ENCODE data around the gene SPATA31C1.
"Not testable (repeated sequence)": the region's sequence is repeated elsewhere in the genome, so short reads cannot be mapped to it uniquely, and the experiment has no call there.

SPATA31C1 gene

DNA sequence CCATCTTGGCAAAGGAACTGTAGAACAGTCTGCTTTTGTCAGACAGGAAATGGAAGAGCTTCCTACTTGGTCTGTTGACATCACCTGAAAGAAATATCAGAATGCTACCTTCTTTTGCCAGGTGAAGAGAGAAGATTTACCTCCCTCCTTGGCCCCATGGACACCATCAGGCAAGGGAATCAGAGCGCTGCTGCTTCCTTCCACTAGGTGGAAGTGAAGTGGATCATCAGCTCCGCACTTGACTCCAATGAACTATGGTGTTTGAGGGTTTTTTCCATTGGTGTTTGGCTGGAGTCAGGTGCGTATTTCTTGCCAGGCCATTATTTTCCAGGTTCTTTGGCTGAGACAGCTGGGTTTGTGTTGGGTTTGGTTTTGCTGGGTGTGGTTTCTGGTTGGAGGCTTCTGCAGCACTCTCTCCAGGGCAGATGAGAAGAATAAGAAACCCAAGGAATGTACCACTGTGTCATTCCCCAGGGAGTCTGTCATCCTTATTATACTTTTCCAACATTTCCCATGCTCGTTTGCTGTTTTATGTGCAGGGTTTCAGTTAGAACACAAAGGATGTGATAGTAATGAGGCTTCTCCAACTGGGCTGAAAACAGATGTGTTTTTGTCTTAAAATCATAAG, 22.6 kb upstream of the SPATA31C1 start:
- TF ChIP-seq TAF1 (IDR thresholded peaks at IDR 0.05; ENCODE audit: low read depth, low read length) (no peak), POU2F2 (IDR thresholded peaks at IDR 0.05; ENCODE audit: low read depth, low read length) (no peak), POLR2A (IDR thresholded peaks at IDR 0.05; ENCODE audit: low read depth, low read length) (no peak), POLR2AphosphoS5 (IDR thresholded peaks at IDR 0.05; ENCODE audit: low read depth, low read length) (no peak), SPI1 (IDR thresholded peaks at IDR 0.05; ENCODE audit: low read depth, low read length) (no peak), PAX5 (IDR thresholded peaks at IDR 0.05; ENCODE audit: insufficient read depth, low read length, severe bottlenecking) (no peak)
- DNase-seq (ENCODE audit: insufficient read length, low spot score) (no peak), FAIRE-seq (no peak)

DNA sequence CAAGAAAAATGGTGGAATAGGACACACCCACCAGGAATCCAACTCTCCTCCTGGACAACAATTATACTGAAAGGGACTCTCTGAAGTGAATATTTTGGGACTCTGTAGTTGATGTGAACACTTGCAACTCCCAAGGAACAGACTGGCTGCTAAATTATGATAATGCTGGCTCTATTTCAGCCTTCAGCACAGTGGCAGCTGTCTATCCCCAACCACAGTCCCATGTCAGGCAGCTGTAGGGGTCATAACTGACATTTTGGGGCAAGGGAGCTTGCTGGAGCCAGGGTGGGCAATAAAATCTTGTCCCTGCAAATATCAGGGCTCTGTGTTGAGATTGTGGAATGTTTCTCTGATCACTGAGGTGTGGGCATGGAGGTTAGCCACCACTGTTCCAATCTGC, 20.9 kb upstream of the SPATA31C1 start:
- FAIRE-seq, result no peak
- no peak for TF ChIP-seq POU2F2 (IDR thresholded peaks at IDR 0.05; ENCODE audit: low read depth, low read length)
- no peak for TF ChIP-seq SPI1 (IDR thresholded peaks at IDR 0.05; ENCODE audit: low read depth, low read length)
- no peak for TF ChIP-seq POLR2AphosphoS5 (IDR thresholded peaks at IDR 0.05; ENCODE audit: low read depth, low read length)
- TF ChIP-seq TAF1 (IDR thresholded peaks at IDR 0.05; ENCODE audit: low read depth, low read length), result no peak
- TF ChIP-seq PAX5 (IDR thresholded peaks at IDR 0.05; ENCODE audit: insufficient read depth, low read length, severe bottlenecking), result no peak
- TF ChIP-seq POLR2A (IDR thresholded peaks at IDR 0.05; ENCODE audit: low read depth, low read length), result no peak
- DNase-seq (ENCODE audit: insufficient read length, low spot score), result no peak

DNA sequence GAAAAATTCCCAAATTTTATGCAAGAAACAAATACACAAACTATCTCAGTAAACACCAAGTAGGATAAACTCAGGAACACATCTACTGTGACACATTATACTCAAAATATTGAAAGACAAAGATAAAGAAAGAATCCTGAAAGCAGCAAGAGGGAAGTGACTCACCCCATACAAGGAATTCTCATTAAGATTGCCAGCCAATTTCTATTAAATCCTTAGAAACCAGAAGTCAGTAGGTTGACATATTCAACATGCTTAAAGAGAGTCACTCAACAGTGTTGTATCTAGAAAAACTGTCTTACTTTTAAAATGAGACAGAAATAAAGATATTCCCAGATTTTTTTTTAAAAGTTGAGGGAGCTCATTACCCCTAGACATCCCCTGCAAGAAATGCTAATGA, 19.6 kb upstream of the SPATA31C1 start:
- DNase-seq (ENCODE audit: insufficient read length, low spot score) (no peak), FAIRE-seq (no peak)
- no peak for TF ChIP-seq POLR2A (IDR thresholded peaks at IDR 0.05; ENCODE audit: low read depth, low read length)
- no peak for TF ChIP-seq TAF1 (IDR thresholded peaks at IDR 0.05; ENCODE audit: low read depth, low read length)
- TF ChIP-seq PAX5 (IDR thresholded peaks at IDR 0.05; ENCODE audit: insufficient read depth, low read length, severe bottlenecking), result no peak

DNA sequence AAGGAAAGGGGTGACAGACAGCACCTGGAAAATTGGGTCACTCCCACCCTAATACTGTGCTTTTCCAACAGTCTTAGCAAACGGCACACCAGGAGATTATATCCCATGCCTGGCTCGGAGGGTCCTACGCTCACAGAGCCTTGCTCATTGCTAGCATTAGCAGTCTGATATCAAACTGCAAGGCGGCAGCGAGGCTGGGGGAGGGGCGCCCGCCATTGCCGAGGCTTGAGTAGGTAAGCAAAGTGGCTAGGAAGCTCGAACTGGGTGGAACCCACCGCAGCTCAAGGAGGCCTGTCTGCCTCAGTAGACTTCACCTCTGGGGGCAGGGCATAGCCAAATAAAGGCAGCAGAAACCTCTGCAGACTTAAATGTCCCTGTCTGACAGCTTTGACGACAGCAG, 15.4 kb upstream of the SPATA31C1 start:
- not testable (repeated sequence) for FAIRE-seq; DNase-seq (ENCODE audit: insufficient read length, low spot score)

DNA sequence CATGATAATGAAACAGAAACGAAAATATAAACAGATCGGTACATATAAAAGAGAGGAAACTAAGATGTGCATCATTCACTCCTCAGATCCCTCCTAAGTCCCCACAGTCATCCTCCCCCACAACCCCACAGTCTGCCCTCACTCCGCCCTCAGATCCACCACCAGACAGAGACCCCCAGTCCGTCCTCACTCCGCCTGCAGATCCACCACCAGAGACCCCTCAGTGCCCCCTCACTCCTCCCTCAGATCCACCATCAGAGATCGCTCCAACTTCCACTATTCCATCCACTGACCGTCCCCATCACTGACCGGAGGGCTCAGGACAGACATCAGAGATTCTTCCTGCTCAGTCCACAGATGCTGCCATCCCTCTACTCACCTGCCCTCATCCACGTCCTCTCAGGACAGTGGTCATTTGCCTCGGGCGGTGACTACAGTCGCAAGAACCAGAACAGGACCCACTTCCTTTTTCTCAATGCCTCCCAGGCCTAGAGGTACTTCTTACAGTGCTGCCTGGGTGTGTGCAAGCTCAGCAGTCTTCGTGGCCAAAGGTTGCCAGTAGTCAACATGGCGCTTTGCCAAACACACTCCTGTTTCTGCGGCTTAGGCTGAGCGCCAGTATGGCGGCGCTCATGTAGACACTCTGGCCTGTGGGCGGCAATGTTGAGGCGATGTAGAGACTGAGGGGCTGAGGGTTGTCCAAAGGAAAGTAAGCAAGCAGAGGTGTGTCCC, 8.3 kb upstream of the SPATA31C1 start:
- no peak for FAIRE-seq
- no peak for DNase-seq (ENCODE audit: insufficient read length, low spot score)

DNA sequence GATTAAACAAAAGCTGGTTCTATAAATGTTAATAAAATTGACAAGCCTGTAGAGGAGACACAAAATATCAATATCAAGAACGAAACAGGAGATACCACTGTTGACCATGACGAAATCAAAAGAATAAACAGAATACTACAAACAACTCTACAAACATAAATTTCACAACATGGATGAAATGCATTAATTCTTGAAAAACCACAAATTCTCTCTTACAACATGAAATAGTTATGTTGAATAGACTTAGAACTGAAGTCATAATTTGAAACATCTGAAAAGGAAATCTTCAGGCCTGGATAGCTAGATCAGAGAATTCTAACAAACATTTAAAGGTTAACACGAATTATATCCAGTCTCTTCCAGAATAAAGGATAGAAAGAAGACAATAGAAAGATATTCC, 6.9 kb upstream of the SPATA31C1 start:
- no peak for DNase-seq (ENCODE audit: insufficient read length, low spot score)
- TF ChIP-seq SPI1 (IDR thresholded peaks at IDR 0.05; ENCODE audit: low read depth, low read length) (no peak), PAX5 (IDR thresholded peaks at IDR 0.05; ENCODE audit: insufficient read depth, low read length, severe bottlenecking) (no peak), POU2F2 (IDR thresholded peaks at IDR 0.05; ENCODE audit: low read depth, low read length) (no peak), POLR2AphosphoS5 (IDR thresholded peaks at IDR 0.05; ENCODE audit: low read depth, low read length) (no peak), POLR2A (IDR thresholded peaks at IDR 0.05; ENCODE audit: low read depth, low read length) (no peak), TAF1 (IDR thresholded peaks at IDR 0.05; ENCODE audit: low read depth, low read length) (no peak)
- no peak for FAIRE-seq

More for the DNA sequence above, 8.3 kb upstream of the SPATA31C1 start:
- no peak for TF ChIP-seq PAX5 (IDR thresholded peaks at IDR 0.05; ENCODE audit: insufficient read depth, low read length, severe bottlenecking)
- no peak for TF ChIP-seq POLR2A (IDR thresholded peaks at IDR 0.05; ENCODE audit: low read depth, low read length)
- TF ChIP-seq TAF1 (IDR thresholded peaks at IDR 0.05; ENCODE audit: low read depth, low read length), result no peak
- no peak for TF ChIP-seq POLR2AphosphoS5 (IDR thresholded peaks at IDR 0.05; ENCODE audit: low read depth, low read length)
- no peak for TF ChIP-seq SPI1 (IDR thresholded peaks at IDR 0.05; ENCODE audit: low read depth, low read length)
- no peak for TF ChIP-seq POU2F2 (IDR thresholded peaks at IDR 0.05; ENCODE audit: low read depth, low read length)

DNA sequence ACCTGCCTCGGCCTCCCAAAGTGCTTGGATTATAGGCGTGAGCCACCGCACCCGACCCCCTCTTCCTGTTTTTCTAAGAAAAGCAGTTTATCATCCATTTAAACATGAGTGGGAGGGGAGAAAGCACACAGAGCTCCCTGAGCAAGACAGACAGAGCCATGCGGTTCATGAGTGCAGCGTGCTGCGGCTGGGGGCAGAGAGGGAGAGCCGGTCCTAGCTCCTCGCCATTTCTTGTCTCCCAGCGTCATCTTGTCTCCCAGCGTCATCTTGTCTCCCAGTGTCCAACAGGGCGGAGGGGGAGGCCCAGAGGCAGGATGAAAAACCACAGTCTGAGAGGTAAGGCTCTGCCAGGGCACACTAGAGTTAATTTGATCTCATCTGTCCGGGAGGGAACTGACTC, 1.3 kb downstream of the SPATA31C1 start:
- not testable (repeated sequence) for FAIRE-seq; DNase-seq (ENCODE audit: insufficient read length, low spot score)

DNA sequence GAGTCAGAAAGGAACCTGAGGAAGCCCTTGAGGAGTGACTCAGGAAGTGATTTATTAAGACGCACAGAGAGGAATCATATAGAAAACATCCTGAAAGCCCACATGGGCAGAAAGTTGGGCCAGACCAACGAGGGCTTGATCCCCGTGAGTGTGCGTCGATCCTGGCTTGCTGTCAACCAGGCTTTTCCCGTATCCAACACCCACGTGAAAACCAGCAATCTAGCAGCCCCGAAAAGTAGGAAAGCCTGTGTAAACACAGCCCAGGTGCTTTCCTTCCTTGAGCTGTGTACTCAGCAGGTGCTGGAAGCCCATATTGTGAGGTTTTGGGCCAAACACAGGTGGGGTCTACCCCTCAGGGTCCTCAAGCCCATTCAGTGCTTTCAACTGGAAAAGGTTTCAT, 3.8 kb downstream of the SPATA31C1 start:
- DNase-seq (ENCODE audit: insufficient read length, low spot score); FAIRE-seq: not testable (repeated sequence)

DNA sequence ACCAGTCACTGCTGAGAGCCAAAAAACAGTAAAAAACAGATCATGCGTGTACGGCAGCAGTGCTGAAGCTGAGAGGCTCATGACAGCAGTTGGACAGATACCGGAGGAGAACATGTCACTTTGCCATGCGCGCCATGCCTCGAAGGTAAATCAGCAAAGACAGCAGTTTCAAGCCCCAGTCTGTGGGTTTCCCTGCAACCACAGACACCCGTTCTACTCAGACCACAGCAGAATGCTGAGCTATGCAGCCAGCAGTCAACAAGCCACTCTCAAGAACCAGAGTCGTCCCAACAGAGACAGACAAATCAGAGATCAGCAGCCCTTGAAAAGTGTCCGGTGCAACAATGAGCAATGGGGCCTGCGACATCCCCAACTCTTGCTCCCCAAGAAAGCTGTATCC, 5.2 kb downstream of the SPATA31C1 start:
- FAIRE-seq; DNase-seq (ENCODE audit: insufficient read length, low spot score): not testable (repeated sequence)

DNA sequence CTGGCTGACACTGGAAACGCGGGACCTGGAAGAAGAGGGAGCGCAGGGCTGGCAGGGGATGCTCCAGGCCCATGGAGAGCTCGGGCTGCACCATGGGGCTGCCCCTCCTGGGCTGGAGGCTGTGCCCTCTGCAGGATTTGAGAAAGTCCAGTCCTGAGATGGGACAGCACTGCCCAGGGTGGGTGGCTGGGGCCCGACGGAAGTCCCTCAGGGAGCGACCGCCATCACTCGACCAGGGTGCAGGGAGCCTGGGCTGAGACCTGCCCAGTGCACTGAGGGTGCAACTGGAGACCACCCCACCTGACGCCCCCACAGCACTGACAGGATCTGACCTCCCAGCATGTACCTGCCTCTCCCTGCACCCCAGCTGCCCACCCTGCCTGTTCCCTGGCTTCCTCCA, 7.1 kb downstream of the SPATA31C1 start:
- FAIRE-seq, result not testable (repeated sequence)

DNA sequence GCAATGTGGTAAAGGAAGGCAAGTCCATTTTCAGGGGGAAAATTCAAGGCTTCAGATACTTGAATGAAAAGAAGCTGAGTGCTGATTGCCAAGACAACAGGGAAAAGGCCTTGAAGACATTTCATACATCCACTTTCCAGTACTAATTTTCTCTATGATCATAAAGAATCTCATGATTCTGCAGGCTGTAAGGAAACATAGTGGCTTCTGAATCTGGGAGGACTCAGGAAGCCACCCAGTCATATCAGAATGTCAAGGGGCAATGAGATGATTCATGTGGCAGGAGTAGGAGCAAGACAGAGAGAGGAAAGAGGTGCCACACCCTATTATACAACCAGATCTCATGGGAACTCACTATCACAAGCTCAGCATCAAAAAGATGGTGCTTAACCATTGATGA, 11.4 kb downstream of the SPATA31C1 start:
- not testable (repeated sequence) for DNase-seq (ENCODE audit: insufficient read length, low spot score); FAIRE-seq

More for the DNA sequence above, 7.1 kb downstream of the SPATA31C1 start:
- not testable (repeated sequence) for DNase-seq (ENCODE audit: insufficient read length, low spot score)

DNA sequence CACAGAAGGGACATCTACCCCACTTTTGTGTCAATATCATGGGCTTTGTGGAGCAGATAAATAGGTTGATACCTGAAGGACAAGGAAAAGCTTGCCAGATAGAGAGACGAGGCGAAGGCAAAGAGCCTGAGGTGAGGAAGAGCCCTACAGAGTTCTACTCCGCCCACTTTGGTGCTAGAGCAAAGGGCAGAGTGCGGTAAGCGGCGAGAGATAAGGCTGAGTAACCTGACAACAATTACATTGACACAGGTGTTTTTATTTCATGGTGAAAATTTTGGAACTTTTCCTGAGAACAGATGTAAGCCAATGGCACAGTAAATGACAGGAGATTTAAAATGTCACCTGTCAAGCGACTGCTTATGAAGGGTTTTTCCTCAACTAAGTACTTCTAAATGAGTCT, 16.7 kb downstream of the SPATA31C1 start:
- DNase-seq (ENCODE audit: insufficient read length, low spot score); FAIRE-seq: not testable (repeated sequence)

DNA sequence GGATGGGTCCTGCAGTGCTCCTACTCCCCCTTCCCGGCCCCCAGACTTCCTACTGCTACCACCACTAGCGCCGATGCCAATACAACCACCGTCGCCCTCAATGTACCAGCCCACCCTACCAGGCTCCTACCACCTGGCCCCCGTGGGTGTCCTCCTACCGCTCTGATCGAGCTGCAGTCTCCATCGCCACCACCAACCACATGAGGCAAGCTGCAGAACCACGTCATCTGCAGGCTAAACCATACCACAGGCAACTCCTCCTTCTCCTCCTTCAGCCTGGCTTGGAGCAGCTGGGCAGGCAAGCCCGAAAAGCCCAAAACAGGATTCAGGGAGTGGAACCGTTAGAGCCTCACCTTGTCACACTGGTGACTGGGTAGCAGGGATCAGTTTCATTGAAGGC, 19.6 kb downstream of the SPATA31C1 start:
- not testable (repeated sequence) for FAIRE-seq; DNase-seq (ENCODE audit: insufficient read length, low spot score)

DNA sequence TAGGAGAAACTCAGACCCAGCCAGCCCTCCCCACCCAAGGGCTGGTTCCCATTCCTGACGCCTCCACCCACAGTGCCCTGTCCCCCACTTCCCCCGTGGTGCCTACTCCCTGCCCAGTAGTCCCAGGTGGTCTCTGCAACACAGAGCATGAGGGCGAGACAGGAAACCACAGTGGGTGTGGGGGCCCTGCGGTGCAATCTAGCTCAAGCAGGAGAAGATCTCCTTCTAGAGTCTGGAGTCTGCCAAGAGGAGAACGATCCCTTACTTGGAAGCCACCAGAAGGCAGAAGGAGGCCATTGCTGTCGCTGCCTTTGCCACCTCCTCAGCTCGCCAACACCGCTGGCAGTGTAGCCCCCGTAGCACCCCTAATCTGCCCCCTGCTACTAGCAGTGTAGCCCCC, 20.2 kb downstream of the SPATA31C1 start:
- DNase-seq (ENCODE audit: insufficient read length, low spot score); FAIRE-seq: not testable (repeated sequence)

DNA sequence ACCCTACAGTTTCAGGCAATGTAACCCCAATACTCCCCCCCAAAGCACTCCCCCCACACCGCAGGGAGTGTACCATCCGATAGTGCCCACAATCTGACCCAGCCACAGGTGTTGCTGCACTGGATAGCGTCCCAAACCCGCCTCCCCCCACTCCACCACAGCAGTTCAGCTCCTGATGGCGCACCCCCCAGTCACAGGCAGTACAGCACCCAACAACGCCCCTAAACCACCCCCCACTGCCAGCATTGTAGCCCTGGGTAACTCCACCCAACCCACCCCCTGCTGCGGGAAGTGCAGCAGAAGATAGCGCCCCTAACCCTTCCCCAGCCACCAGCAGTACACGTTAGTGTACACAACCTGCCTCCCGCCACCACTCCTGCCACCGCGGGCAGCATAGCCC, 20.6 kb downstream of the SPATA31C1 start:
- not testable (repeated sequence) for FAIRE-seq; DNase-seq (ENCODE audit: insufficient read length, low spot score)

DNA sequence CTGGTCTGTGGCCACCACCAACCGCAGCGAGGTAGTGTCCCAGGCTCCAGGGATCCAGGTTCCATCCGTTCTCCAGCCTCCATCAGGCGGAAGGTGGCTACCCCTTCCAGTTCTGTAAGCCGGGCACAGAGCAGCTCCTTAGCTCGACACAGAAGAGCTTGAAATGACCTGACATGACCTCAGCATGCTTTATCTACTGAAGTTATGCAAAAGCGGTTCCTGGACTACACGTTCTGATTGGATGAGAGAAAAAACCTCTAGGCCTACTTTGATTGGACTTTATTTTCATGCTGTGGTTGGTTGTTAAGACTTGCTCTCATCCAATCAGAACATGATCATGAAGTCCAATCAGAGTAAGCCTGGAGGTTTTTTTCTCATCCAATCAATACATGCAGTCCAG, 21.3 kb downstream of the SPATA31C1 start:
- not testable (repeated sequence) for FAIRE-seq; DNase-seq (ENCODE audit: insufficient read length, low spot score)
